ENCODE data around the gene KRTAP10-8.

Gene KRTAP10-8

GRCh38 chr21:44564099-44564498, 47.8 kb upstream of the KRTAP10-8 start:
- CTCF ChIA-PET: no interaction called here
- Histone ChIP-seq H3K27ac (ENCODE audit: extremely low read depth, low read depth, low read length) (no peak overlapping the region), H3K4me1 (ENCODE audit: control insufficient read depth, insufficient read depth, low read length) (no peaks in the 10 kb centered on the region), H3K4me3 (ENCODE audit: low read depth, low read length) (no peak overlapping the region), H3K9me3 (ENCODE audit: control insufficient read depth, insufficient read depth, low read depth, low read length) (no peaks in the 10 kb centered on the region), H3K36me3 (ENCODE audit: control insufficient read depth in 2 of 2, insufficient read depth in 1 of 2, low read length in 2 of 2) (no peaks in the 10 kb centered on the region)
- POLR2A ChIA-PET: no interaction called here
- TF ChIP-seq ZNF654 (tag by site-specific recombination; IDR thresholded peaks at IDR 0.05; ENCODE audit: low read depth) (no peak), OSR2 (tag by site-specific recombination; IDR thresholded peaks at IDR 0.05) (no peak), ZSCAN30 (tag by site-specific recombination; IDR thresholded peaks at IDR 0.05) (no peak), ZNF133 (tag by site-specific recombination; IDR thresholded peaks at IDR 0.05) (no peak), ZNF266 (tag by site-specific recombination; IDR thresholded peaks at IDR 0.05; ENCODE audit: low read depth) (no peak), KLF10 (tag by site-specific recombination; IDR thresholded peaks at IDR 0.05) (no peak), ZNF324 (tag by site-specific recombination; IDR thresholded peaks at IDR 0.05) (no peak), ZNF157 (tag by site-specific recombination; IDR thresholded peaks at IDR 0.05) (no peak), ZFP69B (tag by site-specific recombination; IDR thresholded peaks at IDR 0.05) (no peak), ZNF510 (tag by site-specific recombination; IDR thresholded peaks at IDR 0.05; ENCODE audit: insufficient replicate concordance) (no peak), PRDM1 (tag by site-specific recombination; IDR thresholded peaks at IDR 0.05) (no peak), ZFP3 (tag by site-specific recombination; IDR thresholded peaks at IDR 0.05; ENCODE audit: low read depth) (no peak), ZNF600 (tag by site-specific recombination; IDR thresholded peaks at IDR 0.05) (no peak), PRDM2 (tag by site-specific recombination; IDR thresholded peaks at IDR 0.05; ENCODE audit: borderline replicate concordance) (no peak), ZNF121 (tag by site-specific recombination; IDR thresholded peaks at IDR 0.05) (no peak)
- TF ChIP-seq, protein P1, sequence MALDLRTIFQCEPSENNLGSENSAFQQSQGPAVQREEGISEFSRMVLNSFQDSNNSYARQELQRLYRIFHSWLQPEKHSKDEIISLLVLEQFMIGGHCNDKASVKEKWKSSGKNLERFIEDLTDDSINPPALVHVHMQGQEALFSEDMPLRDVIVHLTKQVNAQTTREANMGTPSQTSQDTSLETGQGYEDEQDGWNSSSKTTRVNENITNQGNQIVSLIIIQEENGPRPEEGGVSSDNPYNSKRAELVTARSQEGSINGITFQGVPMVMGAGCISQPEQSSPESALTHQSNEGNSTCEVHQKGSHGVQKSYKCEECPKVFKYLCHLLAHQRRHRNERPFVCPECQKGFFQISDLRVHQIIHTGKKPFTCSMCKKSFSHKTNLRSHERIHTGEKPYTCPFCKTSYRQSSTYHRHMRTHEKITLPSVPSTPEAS (tag by site-specific recombination; IDR thresholded peaks at IDR 0.05): no peak

- Histone ChIP-seq H3K36me3 (ENCODE audit: control insufficient read depth in 2 of 2, insufficient read depth in 1 of 2, low read length in 2 of 2) (no peaks in the 10 kb centered on the region), H3K9me3 (ENCODE audit: control insufficient read depth, insufficient read depth, low read depth, low read length) (no peaks in the 10 kb centered on the region), H3K4me3 (ENCODE audit: low read depth, low read length) (no peak overlapping the region), H3K27ac (ENCODE audit: extremely low read depth, low read depth, low read length) (no peak overlapping the region), H3K4me1 (ENCODE audit: control insufficient read depth, insufficient read depth, low read length) (no peaks in the 10 kb centered on the region)
- CTCF ChIA-PET: no interaction called here
- POLR2A ChIA-PET: no interaction called here
- no peak for TF ChIP-seq MYNN (tag by site-specific recombination; IDR thresholded peaks at IDR 0.05; ENCODE audit: borderline replicate concordance)
- TF ChIP-seq ZNF548 (tag by site-specific recombination; IDR thresholded peaks at IDR 0.05): no peak
- TF ChIP-seq ZNF645 (tag by site-specific recombination; IDR thresholded peaks at IDR 0.05): no peak
- TF ChIP-seq ZNF433 (tag by site-specific recombination; IDR thresholded peaks at IDR 0.05; ENCODE audit: low read depth): no peak
- TF ChIP-seq ZNF341 (tag by site-specific recombination; IDR thresholded peaks at IDR 0.05; ENCODE audit: low read depth): no peak
- no peak for TF ChIP-seq REST (tag by site-specific recombination; IDR thresholded peaks at IDR 0.05)
- TF ChIP-seq ZFHX2 (tag by site-specific recombination; conservative IDR thresholded peaks at IDR 0.05): no peak
Observed at GRCh38 chr21:44564886-44565598, 46.8 kb upstream of the KRTAP10-8 start.

Measured in HEK293 (cell line).